ENCODE data around the gene SRP72. TPM values are rescaled to one million over a fixed set of nuclear protein-coding genes. Genes with fewer than 3 reads are reported as not detected.

SRP72 gene
- total and polyA plus RNA-seq, 2 donors (not counting 1 experiment from before 2014, with no cell fraction given), result 51.9 to 111 TPM

- peak overlapping the region; percentile 83 to 97 (median 89) for H3K4me3 ChIP-seq (ENCODE audit: control extremely low read depth in 1 of 5, extremely low read depth in 1 of 5, insufficient read depth in 1 of 5, low read depth in 2 of 5, low read length in 4 of 5)
- peak overlapping the region; percentile 77 for H3K4me2 ChIP-seq (replicated peaks; ENCODE audit: low read depth, low read length, poor library complexity, severe bottlenecking)
- peak overlapping the region; percentile 96 for H3K27ac Mint-ChIP-seq
- ATAC-seq (ENCODE audit: low read depth), result peak; percentile 29
- H3K9ac ChIP-seq (ENCODE audit: low read length), result peak overlapping the region; percentile 78
- ChIA-PET POLR2A (interaction anchor here (2.9 kb wide), 1 partner anchor 32 kb away, joined by 35 read pairs; the partner anchor contains the start of genes PAICS and PPAT), CTCF (interaction anchor here (0.8 to 1.9 kb wide), 9 partner anchors 10 to 519 kb away, joined by 3 to 8 read pairs (median 4); partner anchors contain the start of genes CEP135, PAICS and PPAT)
- no peaks in the 10 kb centered on the region for H3K27me3 Mint-ChIP-seq
- peaks cover 0 to 21% of the 10 kb centered on the region in 2 experiments for H3K36me3 ChIP-seq (replicated peaks in 1 of 2; ENCODE audit: control extremely low read depth in 1 of 2, control insufficient read depth in 1 of 2, extremely low read depth in 1 of 2, insufficient read depth in 2 of 2, low read length in 1 of 2)
- intact Hi-C loops (cut with micrococcal nuclease), result loop anchor here (5.0 to 10.0 kb wide), 4 partner anchors 334 to 1073 kb away; partner anchors contain the start of genes CLOCK, EXOC1 and TMEM165
- 0% methylated on average over 4 of the region's 10 CpGs for WGBS (ENCODE audit: insufficient coverage)
- DNase-seq, result no peak
- H4K20me1 ChIP-seq (ENCODE audit: control insufficient read depth, insufficient read depth, low read length, poor library complexity, severe bottlenecking), result peaks cover 21% of the 10 kb centered on the region
- H3K4me3 Mint-ChIP-seq, result peak overlapping the region; percentile 99
- H3K4me1 Mint-ChIP-seq, result peaks cover 56% of the 10 kb centered on the region
- H3K79me2 ChIP-seq (ENCODE audit: control insufficient read depth, insufficient read depth, low read length), result peaks cover 89% of the 10 kb centered on the region
- H3K9me3 Mint-ChIP-seq (ENCODE audit: insufficient read depth), result no peaks in the 10 kb centered on the region
- no peaks in the 10 kb centered on the region for H3K9me3 ChIP-seq (ENCODE audit: control extremely low read depth in 1 of 3, control insufficient read depth in 2 of 3, insufficient read depth in 1 of 3, low read length in 2 of 3)
- H3K4me1 ChIP-seq (ENCODE audit: control insufficient read depth in 2 of 2, insufficient read depth in 2 of 2, low read length in 2 of 2), result peaks cover 38 to 42% of the 10 kb centered on the region in 2 donors
- H2AFZ ChIP-seq (ENCODE audit: insufficient read depth, low read depth, low read length, poor library complexity, severe bottlenecking), result peak overlapping the region; percentile 88
- no peak for TF ChIP-seq EZH2 (IDR thresholded peaks at IDR 0.05; ENCODE audit: borderline replicate concordance, insufficient read depth, low read depth, low read length, poor library complexity, severe bottlenecking)
- TF ChIP-seq, protein P1, sequence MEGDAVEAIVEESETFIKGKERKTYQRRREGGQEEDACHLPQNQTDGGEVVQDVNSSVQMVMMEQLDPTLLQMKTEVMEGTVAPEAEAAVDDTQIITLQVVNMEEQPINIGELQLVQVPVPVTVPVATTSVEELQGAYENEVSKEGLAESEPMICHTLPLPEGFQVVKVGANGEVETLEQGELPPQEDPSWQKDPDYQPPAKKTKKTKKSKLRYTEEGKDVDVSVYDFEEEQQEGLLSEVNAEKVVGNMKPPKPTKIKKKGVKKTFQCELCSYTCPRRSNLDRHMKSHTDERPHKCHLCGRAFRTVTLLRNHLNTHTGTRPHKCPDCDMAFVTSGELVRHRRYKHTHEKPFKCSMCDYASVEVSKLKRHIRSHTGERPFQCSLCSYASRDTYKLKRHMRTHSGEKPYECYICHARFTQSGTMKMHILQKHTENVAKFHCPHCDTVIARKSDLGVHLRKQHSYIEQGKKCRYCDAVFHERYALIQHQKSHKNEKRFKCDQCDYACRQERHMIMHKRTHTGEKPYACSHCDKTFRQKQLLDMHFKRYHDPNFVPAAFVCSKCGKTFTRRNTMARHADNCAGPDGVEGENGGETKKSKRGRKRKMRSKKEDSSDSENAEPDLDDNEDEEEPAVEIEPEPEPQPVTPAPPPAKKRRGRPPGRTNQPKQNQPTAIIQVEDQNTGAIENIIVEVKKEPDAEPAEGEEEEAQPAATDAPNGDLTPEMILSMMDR (IDR thresholded peaks at IDR 0.05), result no peak
- peak overlapping the region; percentile 73 to 81 for H3K27ac ChIP-seq (ENCODE audit: low read length in 2 of 2)
- no peaks in the 10 kb centered on the region for H3K27me3 ChIP-seq (replicated peaks in 1 of 4; ENCODE audit: control extremely low read depth in 1 of 4, control insufficient read depth in 3 of 4, insufficient read depth in 4 of 4, low read length in 3 of 4)
Observed at GRCh38 chr4:56468097-56468422, 643 bp downstream of the SRP72 start.

DNA sequence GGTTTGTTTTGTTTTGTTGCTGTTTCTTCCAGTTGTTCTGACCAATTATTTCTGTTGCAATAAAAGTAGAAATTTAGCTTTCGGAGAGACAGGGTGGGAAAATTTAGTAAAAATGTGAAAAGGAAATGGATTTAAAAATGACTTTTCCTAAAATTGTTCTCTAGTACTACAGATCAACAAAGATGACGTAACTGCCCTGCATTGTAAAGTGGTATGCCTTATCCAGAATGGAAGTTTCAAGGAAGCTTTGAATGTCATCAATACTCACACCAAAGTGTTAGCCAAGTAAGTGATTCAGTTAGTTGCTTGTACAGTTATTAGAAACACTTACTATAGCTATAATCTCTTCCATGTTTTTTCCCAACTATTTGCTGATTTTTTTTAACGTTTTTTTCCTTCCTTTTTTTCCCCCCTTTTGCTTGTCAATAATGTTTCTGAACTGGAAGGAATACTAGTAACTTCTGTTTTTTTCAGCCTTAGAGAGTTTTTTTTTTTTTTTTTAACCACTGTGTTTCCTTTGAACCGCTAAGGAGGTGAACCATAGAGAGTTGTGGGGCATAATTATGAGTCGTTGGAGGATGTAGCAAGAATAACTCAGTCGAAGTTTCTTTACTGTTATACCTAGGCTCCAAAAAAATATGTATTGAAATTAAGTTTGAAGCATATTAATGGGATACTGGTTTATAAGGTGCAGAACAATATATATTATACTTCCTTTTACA is 2.2 kb downstream of the SRP72 start:
- peak overlapping the region; percentile 8 for H3K27ac Mint-ChIP-seq
- WGBS (ENCODE audit: insufficient coverage), result no CpG with 5 or more reads among the region's 6 CpGs
- H3K9ac ChIP-seq (ENCODE audit: low read length), result no peak overlapping the region
- no peaks in the 10 kb centered on the region for H3K9me3 Mint-ChIP-seq (ENCODE audit: insufficient read depth)
- intact Hi-C loops (cut with micrococcal nuclease), result loop anchor here (5.0 to 10.0 kb wide), 4 partner anchors 333 to 1075 kb away; partner anchors contain the start of genes CLOCK, EXOC1 and TMEM165
- peak overlapping the region in 1 of 2 donors; percentile 10 for H3K27ac ChIP-seq (ENCODE audit: low read length in 2 of 2)
- TF ChIP-seq EZH2 (IDR thresholded peaks at IDR 0.05; ENCODE audit: borderline replicate concordance, insufficient read depth, low read depth, low read length, poor library complexity, severe bottlenecking), result no peak
- TF ChIP-seq, protein P1 (IDR thresholded peaks at IDR 0.05), result no peak
- ChIA-PET POLR2A (interaction anchor here (0.8 kb wide), 1 partner anchor 34 kb away, joined by 3 read pairs; the partner anchor contains the start of gene PPAT), CTCF (interaction anchor here (0.9 to 1.9 kb wide), 3 partner anchors 9 to 46 kb away, joined by 3 to 6 read pairs (median 5); no protein-coding TSS in a partner anchor)
- H3K27me3 Mint-ChIP-seq, result no peaks in the 10 kb centered on the region
- peaks cover 81% of the 10 kb centered on the region for H3K79me2 ChIP-seq (ENCODE audit: control insufficient read depth, insufficient read depth, low read length)
- no peak overlapping the region for H3K4me3 ChIP-seq (ENCODE audit: control extremely low read depth in 1 of 5, extremely low read depth in 1 of 5, insufficient read depth in 1 of 5, low read depth in 2 of 5, low read length in 4 of 5)
- DNase-seq (peak; percentile 24), ATAC-seq (ENCODE audit: low read depth) (no peak)
- H3K36me3 ChIP-seq (replicated peaks in 1 of 2; ENCODE audit: control extremely low read depth in 1 of 2, control insufficient read depth in 1 of 2, extremely low read depth in 1 of 2, insufficient read depth in 2 of 2, low read length in 1 of 2), result peaks cover 0 to 32% of the 10 kb centered on the region in 2 experiments
- H3K4me3 Mint-ChIP-seq, result peak overlapping the region; percentile 33
- no peaks in the 10 kb centered on the region for H3K9me3 ChIP-seq (ENCODE audit: control extremely low read depth in 1 of 3, control insufficient read depth in 2 of 3, insufficient read depth in 1 of 3, low read length in 2 of 3)
- peaks cover 49% of the 10 kb centered on the region for H3K4me1 Mint-ChIP-seq
- peak overlapping the region; percentile 77 for H3K4me2 ChIP-seq (replicated peaks; ENCODE audit: low read depth, low read length, poor library complexity, severe bottlenecking)
- H2AFZ ChIP-seq (ENCODE audit: insufficient read depth, low read depth, low read length, poor library complexity, severe bottlenecking), result no peak overlapping the region
- peaks cover 16% of the 10 kb centered on the region for H4K20me1 ChIP-seq (ENCODE audit: control insufficient read depth, insufficient read depth, low read length, poor library complexity, severe bottlenecking)
- H3K27me3 ChIP-seq (replicated peaks in 1 of 4; ENCODE audit: control extremely low read depth in 1 of 4, control insufficient read depth in 3 of 4, insufficient read depth in 4 of 4, low read length in 3 of 4), result no peaks in the 10 kb centered on the region
- H3K4me1 ChIP-seq (ENCODE audit: control insufficient read depth in 2 of 2, insufficient read depth in 2 of 2, low read length in 2 of 2), result peaks cover 38 to 42% of the 10 kb centered on the region in 2 donors
